A549 treated with Mapracorat at 1 μM for 4 hours (cell line): ENCODE results near the gene DAB2IP. TPM values are rescaled to one million over a fixed set of nuclear protein-coding genes. Genes with fewer than 3 reads are reported as not detected.

Source experiments
- total RNA-seq: library from RNA; stranded (reverse); fragments of 200-300 nt; extraction: Qiagen RNA extraction; gene quantifications from 5 replicates; pipeline ENCODE4 v1.2.3, GENCODE V29; 2022

DAB2IP gene
- 11.3 to 15.3 TPM (median 11.9 TPM) in 5 replicates for total RNA-seq

DNA sequence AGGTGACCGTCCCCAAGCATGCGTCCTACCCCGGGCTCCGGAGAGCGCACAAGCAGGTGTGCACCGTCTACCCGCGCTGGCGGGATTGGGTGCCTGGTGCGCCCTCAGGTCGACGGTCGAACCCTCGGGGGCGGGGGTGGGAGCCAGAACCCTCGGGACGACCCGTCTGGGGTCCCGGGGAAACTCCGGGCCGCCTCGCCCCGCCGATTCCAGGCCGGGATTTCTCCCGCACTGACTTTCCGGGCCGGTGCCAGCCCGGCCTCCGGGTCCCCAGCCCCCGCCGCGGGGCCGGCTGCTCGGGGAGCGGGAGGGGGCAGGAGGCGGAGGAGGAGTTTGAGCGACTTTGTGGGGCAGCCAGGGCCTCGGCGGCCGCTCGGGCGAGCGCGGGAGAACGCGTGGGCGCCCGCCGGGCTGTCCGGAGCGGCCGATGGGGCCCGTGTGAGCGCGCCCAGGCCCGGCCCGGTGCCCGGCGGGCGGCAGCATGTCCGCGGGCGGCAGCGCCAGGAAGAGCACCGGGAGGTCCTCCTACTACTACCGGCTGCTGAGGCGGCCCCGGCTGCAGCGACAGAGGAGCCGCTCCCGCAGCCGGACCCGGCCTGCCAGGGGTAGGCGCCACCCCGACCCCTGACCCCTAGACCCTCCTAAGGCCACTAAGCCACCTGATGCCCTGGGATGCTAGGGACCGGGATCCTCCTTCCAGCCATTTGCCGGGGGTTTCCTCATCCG is at the start of gene DAB2IP:
TSS of gene DAB2IP (plus strand) at position 340 of the 726 bp plus-strand sequence. CDS start at position 482, 142 bp downstream.

Other genes with a start within 250 kb of the DAB2IP start
- not detected in 5 replicates for gene GGTA1, start 151.8 kb upstream of the DAB2IP start, total RNA-seq